SU-DHL-6 (cell line): Measurements from ENCODE around the gene PNP.

Experiments
- H2AFZ ChIP-seq: fragments of 200-600 bp; sonication (generic); 2 replicates; pipeline ENCODE4 v1.6.1; 2014; ENCODE audit warnings: low read depth, mild to moderate bottlenecking, moderate library complexity, mixed read lengths, antibody characterized with exemption, low read length; ENCODE audit not compliant: severe bottlenecking
- H3F3A ChIP-seq: fragments of 200-600 bp; shearing (Covaris generic); 2 replicates; pipeline ENCODE4 v1.6.0; 2016; ENCODE audit warnings: antibody characterized with exemption, mild to moderate bottlenecking; ENCODE audit not compliant: insufficient read depth
- H3K27ac ChIP-seq: fragments of 200-600 bp; sonication (generic); 2 replicates; pipeline ENCODE4 v1.5.1; 2016; ENCODE audit warnings: low read depth, mild to moderate bottlenecking, low read length, moderate library complexity, mixed read lengths
- H3K27me3 ChIP-seq: fragments of 200-600 bp; sonication (generic), shearing (Covaris generic); 2 replicates; pipeline ENCODE4 v1.6.0; 2014; ENCODE audit warnings: mild to moderate bottlenecking, low read length
- H3K36me3 ChIP-seq: fragments of 200-600 bp; sonication (generic); 2 replicates; pipeline ENCODE4 v1.6.1; 2014; ENCODE audit warnings: mild to moderate bottlenecking, low read length, mixed read lengths
- H3K4me2 ChIP-seq: fragments of 300-600, 200-600 bp; shearing (Covaris generic), sonication (generic); 2 replicates; pipeline ENCODE4 v1.6.0; 2014; ENCODE audit warnings: low read length, low read depth, mild to moderate bottlenecking; ENCODE audit not compliant: poor library complexity, severe bottlenecking
- H3K4me3 ChIP-seq: fragments of 200-600 bp; sonication (generic); 2 replicates; pipeline ENCODE4 v1.5.1; 2014; ENCODE audit warnings: antibody characterized with exemption, low read length, mild to moderate bottlenecking, mixed read lengths; ENCODE audit not compliant: insufficient read depth, poor library complexity, severe bottlenecking
- H3K79me2 ChIP-seq: fragments of 200-600 bp; sonication (generic); 2 replicates; pipeline ENCODE4 v1.6.1; 2014; ENCODE audit warnings: mild to moderate bottlenecking, low read length, moderate library complexity; ENCODE audit not compliant: insufficient read depth
- H3K9ac ChIP-seq: fragments of 200-600 bp; sonication (generic); 2 replicates; pipeline ENCODE4 v1.7.0; 2014; ENCODE audit warnings: mild to moderate bottlenecking, low read length
- H3K9me2 ChIP-seq: fragments of 200-600 bp; sonication (generic); replicated peaks from 2 replicates; pipeline ENCODE4 v1.6.1; 2014; ENCODE audit warnings: low read length; ENCODE audit not compliant: insufficient read depth
- H3K9me3 ChIP-seq: fragments of 200-600 bp; sonication (generic); 2 replicates; pipeline ENCODE4 v1.6.1; 2014; ENCODE audit warnings: low read length, mixed read lengths; ENCODE audit not compliant: insufficient read depth
- H4K20me1 ChIP-seq: fragments of 200-600 bp; sonication (generic); 2 replicates; pipeline ENCODE4 v1.6.1; 2014; ENCODE audit warnings: low read depth, mild to moderate bottlenecking, antibody characterized with exemption, low read length, moderate library complexity, mixed read lengths
- EZH2phosphoT487 ChIP-seq: fragments of 200-600 bp; sonication (generic), shearing (Covaris generic); conservative IDR thresholded peaks from 2 replicates; pipeline ENCODE4 v1.6.1; 2018; ENCODE audit warnings: mild to moderate bottlenecking, antibody characterized with exemption, low read length, moderate library complexity, mixed read lengths
- TF ChIP-seq, protein P1 (sequence below): fragments of 200-600 bp; sonication (generic); IDR thresholded peaks from one replicate; pipeline ENCODE4 v1.5.1; 2017; ENCODE audit warnings: antibody characterized with exemption, mild to moderate bottlenecking, low read length, moderate library complexity; ENCODE audit not compliant: insufficient read depth, poor library complexity, severe bottlenecking

PNP gene

DNA sequence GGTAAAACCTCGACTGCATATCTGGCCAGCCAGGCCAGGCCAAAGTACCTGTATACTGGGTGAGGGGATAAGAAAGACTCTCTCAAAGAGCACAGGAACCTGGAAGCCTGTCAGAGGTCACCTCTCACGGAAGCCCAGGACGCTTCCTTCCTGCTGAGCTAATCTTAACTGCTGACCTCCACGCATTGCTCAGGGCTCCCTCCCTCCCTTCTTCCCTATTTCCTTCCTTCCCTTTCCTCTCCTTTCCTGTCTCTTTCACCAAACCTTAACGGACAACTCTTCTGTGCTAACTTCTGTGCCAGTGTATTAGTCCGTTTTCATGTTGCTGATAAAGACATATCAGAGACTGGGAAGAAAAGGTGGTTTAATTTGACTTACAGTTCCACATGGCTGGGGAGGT, 21.4 kb downstream of the PNP start:
- Histone ChIP-seq H3K9ac (no peak overlapping the region), H4K20me1 (no peaks in the 10 kb centered on the region), H3K4me3 (no peak overlapping the region), H3K4me2 (no peak overlapping the region), H3K27ac (no peak overlapping the region), H2AFZ (no peak overlapping the region), H3K9me3 (no peaks in the 10 kb centered on the region), H3F3A (no peaks in the 10 kb centered on the region), H3K79me2 (no peaks in the 10 kb centered on the region), H3K27me3 (no peaks in the 10 kb centered on the region; the same call in 1 of the 2 replicates), H3K9me2 (no peaks in the 10 kb centered on the region), H3K36me3 (no peaks in the 10 kb centered on the region)
- TF ChIP-seq, protein P1, sequence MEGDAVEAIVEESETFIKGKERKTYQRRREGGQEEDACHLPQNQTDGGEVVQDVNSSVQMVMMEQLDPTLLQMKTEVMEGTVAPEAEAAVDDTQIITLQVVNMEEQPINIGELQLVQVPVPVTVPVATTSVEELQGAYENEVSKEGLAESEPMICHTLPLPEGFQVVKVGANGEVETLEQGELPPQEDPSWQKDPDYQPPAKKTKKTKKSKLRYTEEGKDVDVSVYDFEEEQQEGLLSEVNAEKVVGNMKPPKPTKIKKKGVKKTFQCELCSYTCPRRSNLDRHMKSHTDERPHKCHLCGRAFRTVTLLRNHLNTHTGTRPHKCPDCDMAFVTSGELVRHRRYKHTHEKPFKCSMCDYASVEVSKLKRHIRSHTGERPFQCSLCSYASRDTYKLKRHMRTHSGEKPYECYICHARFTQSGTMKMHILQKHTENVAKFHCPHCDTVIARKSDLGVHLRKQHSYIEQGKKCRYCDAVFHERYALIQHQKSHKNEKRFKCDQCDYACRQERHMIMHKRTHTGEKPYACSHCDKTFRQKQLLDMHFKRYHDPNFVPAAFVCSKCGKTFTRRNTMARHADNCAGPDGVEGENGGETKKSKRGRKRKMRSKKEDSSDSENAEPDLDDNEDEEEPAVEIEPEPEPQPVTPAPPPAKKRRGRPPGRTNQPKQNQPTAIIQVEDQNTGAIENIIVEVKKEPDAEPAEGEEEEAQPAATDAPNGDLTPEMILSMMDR, result no peak
- no peak for TF ChIP-seq EZH2phosphoT487

DNA sequence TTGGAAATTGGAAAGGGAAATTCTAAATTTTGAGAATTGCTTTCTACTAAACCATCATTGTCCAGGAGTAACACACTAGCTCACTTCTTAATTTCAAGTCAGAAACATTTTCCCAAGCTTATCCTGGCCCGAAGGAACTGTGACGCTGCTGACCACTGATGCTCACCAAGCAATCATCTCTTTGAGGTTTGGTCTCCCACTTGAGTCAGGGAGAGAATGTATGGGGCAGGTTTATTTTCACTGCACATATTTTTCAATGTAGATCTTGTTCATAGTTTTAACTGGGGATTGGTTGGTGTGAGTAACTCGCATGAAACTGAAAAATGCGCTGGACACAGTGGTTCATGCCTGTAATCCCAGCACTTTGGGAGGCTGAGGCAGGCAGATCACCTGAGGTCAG, 23.3 kb downstream of the PNP start:
- no peaks in the 10 kb centered on the region for H3K9me2 ChIP-seq
- H3F3A ChIP-seq, result no peaks in the 10 kb centered on the region
- H3K4me2 ChIP-seq, result no peak overlapping the region
- H4K20me1 ChIP-seq, result no peaks in the 10 kb centered on the region
- no peak overlapping the region for H3K4me3 ChIP-seq
- no peak overlapping the region for H2AFZ ChIP-seq
- no peak overlapping the region for H3K9ac ChIP-seq
- TF ChIP-seq, protein P1, result no peak
- TF ChIP-seq EZH2phosphoT487, result no peak
- H3K27ac ChIP-seq, result no peak overlapping the region
- H3K9me3 ChIP-seq, result no peaks in the 10 kb centered on the region
- no peaks in the 10 kb centered on the region for H3K36me3 ChIP-seq
- H3K79me2 ChIP-seq, result no peaks in the 10 kb centered on the region
- H3K27me3 ChIP-seq, result no peaks in the 10 kb centered on the region; the same call in 1 of the 2 replicates

DNA sequence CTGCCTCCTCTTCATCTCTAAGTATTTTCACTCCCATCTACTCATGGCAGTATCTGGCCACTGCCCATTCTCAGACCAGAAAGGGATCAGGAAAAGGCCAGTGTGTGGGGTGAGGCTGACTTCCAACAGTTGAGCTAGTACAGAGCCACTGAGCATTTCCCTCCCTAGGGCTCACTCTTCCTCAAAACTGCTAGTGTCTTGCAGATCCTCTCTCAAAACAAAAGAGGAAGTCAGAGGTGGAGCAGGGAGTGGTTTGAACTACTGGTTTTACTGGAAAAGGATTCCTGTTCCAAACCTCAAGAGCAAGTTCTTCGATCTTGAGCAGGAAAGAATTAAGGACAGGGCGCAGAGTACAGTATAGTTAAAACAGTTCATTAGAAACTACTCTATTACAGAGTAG, 24.4 kb downstream of the PNP start:
- Histone ChIP-seq H3K4me3 (no peak overlapping the region), H3K9me2 (no peaks in the 10 kb centered on the region), H2AFZ (no peak overlapping the region), H3K4me2 (no peak overlapping the region), H3F3A (no peaks in the 10 kb centered on the region), H3K9me3 (no peaks in the 10 kb centered on the region), H3K27ac (no peak overlapping the region), H3K27me3 (no peaks in the 10 kb centered on the region; the same call in 1 of the 2 replicates), H4K20me1 (no peaks in the 10 kb centered on the region), H3K36me3 (no peaks in the 10 kb centered on the region), H3K9ac (no peak overlapping the region), H3K79me2 (no peaks in the 10 kb centered on the region)
- no peak for TF ChIP-seq EZH2phosphoT487
- TF ChIP-seq, protein P1, result no peak
